Measurements from ENCODE around the gene LRRC58. TPM values are rescaled to one million over a fixed set of nuclear protein-coding genes. Genes with fewer than 3 reads are reported as not detected.
A peak's percentile ranks its signal among the peaks of the same experiment; 100 is the strongest.
"Not testable (repeated sequence)": the region's sequence is repeated elsewhere in the genome, so short reads cannot be mapped to it uniquely, and the experiment has no call there.

The LRRC58 gene
- total RNA-seq, 1 donor from 2014 or later = 8.1 TPM

GRCh38 chr3:120348065-120348990 is 826 bp downstream of the LRRC58 start:
- peak; percentile 75 for DNase-seq (ENCODE audit: low spot score)
- intact Hi-C loops (cut with DNase I) = loop anchor here (2.0 to 5.0 kb wide), 4 partner anchors 69 to 256 kb away; partner anchors contain the start of gene GSK3B

GRCh38 chr3:120344349-120344748 is 4.8 kb downstream of the LRRC58 start:
- intact Hi-C loops (cut with DNase I) = no loop called here
- DNase-seq (ENCODE audit: low spot score) = no peak

- intact Hi-C loops (cut with DNase I) = no loop called here
- no peak for DNase-seq (ENCODE audit: low spot score)
Observed at GRCh38 chr3:120341658-120342346, 7.4 kb downstream of the LRRC58 start.

GRCh38 chr3:120339362-120339761 is 9.8 kb downstream of the LRRC58 start:
- no peak for DNase-seq (ENCODE audit: low spot score)
- intact Hi-C loops (cut with DNase I) = no loop called here

- DNase-seq (ENCODE audit: low spot score) = no peak
- intact Hi-C loops (cut with DNase I) = no loop called here
Observed at GRCh38 chr3:120338517-120338916, 10.6 kb downstream of the LRRC58 start.

- DNase-seq (ENCODE audit: low spot score) = no peak
- intact Hi-C loops (cut with DNase I) = no loop called here
Observed at GRCh38 chr3:120332646-120333045, 16.5 kb downstream of the LRRC58 start.

GRCh38 chr3:120331076-120331475 is 18.1 kb downstream of the LRRC58 start:
- intact Hi-C loops (cut with DNase I) = no loop called here
- DNase-seq (ENCODE audit: low spot score) = no peak

- intact Hi-C loops (cut with DNase I) = no loop called here
- no peak for DNase-seq (ENCODE audit: low spot score)
Observed at GRCh38 chr3:120326784-120327183, 22.4 kb downstream of the LRRC58 start.

- intact Hi-C loops (cut with DNase I) = no loop called here
- DNase-seq (ENCODE audit: low spot score) = no peak
Observed at GRCh38 chr3:120324190-120324589, 25.0 kb downstream of the LRRC58 start.

- DNase-seq (ENCODE audit: low spot score); intact Hi-C loops (cut with DNase I): not testable (repeated sequence)
Observed at GRCh38 chr3:120323761-120324160, 25.4 kb downstream of the LRRC58 start.

- DNase-seq (ENCODE audit: low spot score) = no peak
Observed at GRCh38 chr3:120311863-120312794, 37.0 kb downstream of the LRRC58 start.

GRCh38 chr3:120306519-120307455 is 42.4 kb downstream of the LRRC58 start:
- intact Hi-C loops (cut with DNase I) = no loop called here
- no peak for DNase-seq (ENCODE audit: low spot score)

More at GRCh38 chr3:120311863-120312794, 37.0 kb downstream of the LRRC58 start:
- intact Hi-C loops (cut with DNase I) = no loop called here

- intact Hi-C loops (cut with DNase I) = no loop called here
- no peak for DNase-seq (ENCODE audit: low spot score)
Observed at GRCh38 chr3:120304616-120305015, 44.5 kb downstream of the LRRC58 start.

GRCh38 chr3:120302361-120302760 is 46.8 kb downstream of the LRRC58 start:
- DNase-seq (ENCODE audit: low spot score) = no peak
- intact Hi-C loops (cut with DNase I) = no loop called here

GRCh38 chr3:120300971-120301370 is 48.2 kb downstream of the LRRC58 start:
- intact Hi-C loops (cut with DNase I) = no loop called here

GRCh38 chr3:120299403-120299802 is 49.8 kb downstream of the LRRC58 start:
- intact Hi-C loops (cut with DNase I) = no loop called here
- no peak for DNase-seq (ENCODE audit: low spot score)

More at GRCh38 chr3:120300971-120301370, 48.2 kb downstream of the LRRC58 start:
- DNase-seq (ENCODE audit: low spot score) = no peak

GRCh38 chr3:120298996-120299395 is 50.2 kb downstream of the LRRC58 start:
- intact Hi-C loops (cut with DNase I) = no loop called here

GRCh38 chr3:120291552-120291951 is 57.6 kb downstream of the LRRC58 start:
- DNase-seq (ENCODE audit: low spot score); intact Hi-C loops (cut with DNase I): not testable (repeated sequence)

More at GRCh38 chr3:120298996-120299395, 50.2 kb downstream of the LRRC58 start:
- DNase-seq (ENCODE audit: low spot score) = no peak
